Measurements from ENCODE around the gene ITGAL. TPM values are rescaled to one million over a fixed set of nuclear protein-coding genes. Genes with fewer than 3 reads are reported as not detected.

Gene ITGAL
- total RNA-seq, 1 donor from 2014 or later, result 240 TPM

- Mint-ChIP-seq H3K4me1 (peaks cover 39% of the 10 kb centered on the region), H3K27ac (peak overlapping the region; percentile 50), H3K36me3 (ENCODE audit: low read depth) (peaks cover 67% of the 10 kb centered on the region), H3K27me3 (no peaks in the 10 kb centered on the region), H3K4me3 (peak overlapping the region; percentile 12), H3K9me3 (no peaks in the 10 kb centered on the region)
- DNase-seq (no peak), ATAC-seq (ENCODE audit: low read depth) (peak; percentile 61)
- ChIA-PET CTCF (interaction anchor here (0.7 to 2.5 kb wide), 2 partner anchors 29 to 766 kb away, joined by 3 to 8 read pairs; no protein-coding TSS in a partner anchor), POLR2A (interaction anchor here (0.6 to 2.6 kb wide), 13 partner anchors 9 to 180 kb away, joined by 3 to 12 read pairs (median 4); partner anchors contain the start of genes DCTPP1, FBRS, SEPHS2 and ZNF764)
- TF ChIP-seq CTCF (IDR thresholded peaks at IDR 0.05), result no peak
- intact Hi-C loops (cut with micrococcal nuclease), result no loop called here
Observed at GRCh38 chr16:30478766-30479478, 6.4 kb downstream of the ITGAL start.

DNA sequence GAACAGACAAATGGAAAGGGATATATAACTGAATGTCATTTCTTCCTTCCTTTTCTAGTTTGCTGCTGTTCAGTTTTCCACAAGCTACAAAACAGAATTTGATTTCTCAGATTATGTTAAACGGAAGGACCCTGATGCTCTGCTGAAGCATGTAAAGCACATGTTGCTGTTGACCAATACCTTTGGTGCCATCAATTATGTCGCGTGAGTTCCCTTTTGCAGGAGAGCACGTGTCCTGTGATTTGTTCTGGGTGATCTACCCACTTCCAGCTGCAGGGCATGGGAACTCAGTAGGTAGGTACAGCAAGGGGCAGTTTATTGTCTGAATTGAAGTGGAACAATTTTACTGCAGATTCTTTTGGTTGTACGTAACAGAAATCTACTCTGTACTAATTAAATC lies 8.8 kb downstream of the ITGAL start:
- Mint-ChIP-seq H3K9me3 (no peaks in the 10 kb centered on the region), H3K27me3 (no peaks in the 10 kb centered on the region), H3K27ac (no peak overlapping the region), H3K36me3 (ENCODE audit: low read depth) (peaks cover 70% of the 10 kb centered on the region), H3K4me1 (peaks cover 28% of the 10 kb centered on the region), H3K4me3 (no peak overlapping the region)
- ChIA-PET POLR2A (interaction anchor here (0.6 to 2.3 kb wide), 9 partner anchors 8 to 1096 kb away, joined by 3 to 11 read pairs (median 7); partner anchors contain the start of gene DCTPP1), CTCF (interaction anchor here (0.9 to 2.5 kb wide), 3 partner anchors 8 to 54 kb away, joined by 3 to 8 read pairs (median 3); no protein-coding TSS in a partner anchor)
- no peak for DNase-seq
- no peak for ATAC-seq (ENCODE audit: low read depth)
- no peak for TF ChIP-seq CTCF (IDR thresholded peaks at IDR 0.05)
- intact Hi-C loops (cut with micrococcal nuclease), result no loop called here

DNA sequence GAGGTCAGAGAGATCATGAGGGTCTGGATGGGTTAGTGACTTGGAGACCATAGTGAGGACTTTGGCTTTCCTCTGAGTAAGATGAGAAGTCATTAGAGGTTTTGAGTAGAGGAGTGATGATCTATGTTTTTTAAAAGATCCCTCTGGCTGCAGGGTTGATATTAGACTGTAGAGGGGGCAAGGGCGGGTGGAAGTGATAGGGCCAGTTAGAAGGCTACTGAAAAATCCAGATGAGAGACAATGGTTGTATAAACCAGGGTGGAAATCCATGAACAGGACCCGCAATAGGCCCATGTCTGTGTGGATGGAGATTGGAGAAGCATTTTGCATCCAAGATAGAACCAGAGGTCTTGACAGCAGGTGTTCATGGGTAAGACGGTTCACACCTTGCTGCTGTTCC lies 9.8 kb downstream of the ITGAL start:
- Mint-ChIP-seq H3K27me3 (no peaks in the 10 kb centered on the region), H3K36me3 (ENCODE audit: low read depth) (peaks cover 66% of the 10 kb centered on the region), H3K4me3 (no peak overlapping the region), H3K27ac (peak overlapping the region; percentile 5), H3K4me1 (peaks cover 27% of the 10 kb centered on the region), H3K9me3 (no peaks in the 10 kb centered on the region)
- ChIA-PET POLR2A (interaction anchor here (0.6 to 1.4 kb wide), 4 partner anchors 9 to 58 kb away, joined by 3 to 5 read pairs (median 4); partner anchors contain the start of gene DCTPP1), CTCF (interaction anchor here (0.9 to 1.3 kb wide), 2 partner anchors 9 to 53 kb away, joined by 3 read pairs; no protein-coding TSS in a partner anchor)
- intact Hi-C loops (cut with micrococcal nuclease), result no loop called here
- ATAC-seq (ENCODE audit: low read depth) (no peak), DNase-seq (no peak)
- TF ChIP-seq CTCF (IDR thresholded peaks at IDR 0.05), result no peak

DNA sequence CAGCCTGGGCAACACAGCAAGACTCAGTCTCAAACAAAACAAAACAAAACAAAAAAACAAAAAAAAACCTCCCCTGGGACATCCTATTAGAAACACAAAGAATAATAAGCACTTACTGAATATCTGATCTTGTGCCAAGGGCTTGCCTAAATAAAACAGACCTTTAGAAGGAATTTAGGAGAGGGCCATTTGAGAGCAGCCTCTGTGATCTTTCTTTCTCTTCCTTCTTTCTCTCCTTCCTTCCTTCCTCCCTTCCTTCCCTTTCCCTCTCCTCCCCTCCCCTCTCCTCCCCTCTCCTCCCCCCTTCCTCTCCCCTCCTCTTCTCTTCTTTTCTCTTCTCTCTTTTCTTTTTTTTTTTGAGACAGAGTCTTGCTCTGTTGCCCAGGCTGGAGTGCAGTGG lies 12.3 kb downstream of the ITGAL start:
- H3K36me3 Mint-ChIP-seq (ENCODE audit: low read depth), result peaks cover 75% of the 10 kb centered on the region
- CTCF ChIA-PET, result interaction anchor here (0.7 kb wide), 1 partner anchor 114 kb away, joined by 3 read pairs; no protein-coding TSS in a partner anchor

More for the DNA sequence above, 12.3 kb downstream of the ITGAL start:
- DNase-seq (no peak), ATAC-seq (ENCODE audit: low read depth) (no peak)
- no peak for TF ChIP-seq CTCF (IDR thresholded peaks at IDR 0.05)
- H3K27me3 Mint-ChIP-seq, result no peaks in the 10 kb centered on the region
- no peak overlapping the region for H3K4me3 Mint-ChIP-seq
- POLR2A ChIA-PET, result no interaction called here
- peaks cover 14% of the 10 kb centered on the region for H3K4me1 Mint-ChIP-seq
- H3K9me3 Mint-ChIP-seq, result no peaks in the 10 kb centered on the region
- no peak overlapping the region for H3K27ac Mint-ChIP-seq
- intact Hi-C loops (cut with micrococcal nuclease), result no loop called here

Data from activated B cell treated with CpG ODN at 0.5 μM for 24 hours (primary cell).